ENCODE measurements around the gene RBMS3. TPM values are rescaled to one million over a fixed set of nuclear protein-coding genes. Genes with fewer than 3 reads are reported as not detected.

RBMS3 gene
- total and polyA plus RNA-seq, 2 of the 8 experiments (the other 6 are each of a cell fraction or from before 2014, with no cell fraction given), result 3.7 to 6.9 TPM

GRCh38 chr3:29912600-29913288, 631.9 kb downstream of the RBMS3 start:
- Histone ChIP-seq H3K23me2 (ENCODE audit: low read depth, low read length) (no peaks in the 10 kb centered on the region), H2BK12ac (ENCODE audit: low read depth, low read length) (no peak overlapping the region), H4K8ac (ENCODE audit: extremely low read depth, insufficient read depth, low read length) (no peak overlapping the region), H2AK5ac (ENCODE audit: low read depth, low read length) (no peak overlapping the region), H3K79me1 (ENCODE audit: low read depth, low read length) (no peaks in the 10 kb centered on the region), H2BK5ac (ENCODE audit: low read depth, low read length) (no peak overlapping the region), H2BK120ac (replicated peaks; ENCODE audit: low read depth, low read length) (no peak overlapping the region), H2BK15ac (ENCODE audit: low read length) (no peak overlapping the region), H3K4me3 (ENCODE audit: extremely low read depth in 1 of 4, insufficient read depth in 2 of 4, low read depth in 3 of 4, low read length in 4 of 4) (no peak overlapping the region), H3K27ac (ENCODE audit: low read depth, low read length) (no peak overlapping the region), H3K79me2 (ENCODE audit: control insufficient read depth in 1 of 2, insufficient read depth in 2 of 2, low read length in 2 of 2) (no peaks in the 10 kb centered on the region), H4K5ac (ENCODE audit: insufficient read length, low read depth, low read length) (no peak overlapping the region), H3K27me3 (replicated peaks in 1 of 4; ENCODE audit: control insufficient read depth in 3 of 4, extremely low read depth in 1 of 4, insufficient read depth in 3 of 4, low read length in 3 of 4) (no peaks in the 10 kb centered on the region), H3K4me1 (replicated peaks in 1 of 4; ENCODE audit: control insufficient read depth in 3 of 4, insufficient read depth in 4 of 4, low read length in 3 of 4) (no peaks in the 10 kb centered on the region), H3K56ac (replicated peaks; ENCODE audit: insufficient read length, low read depth, low read length) (no peak overlapping the region), H2BK20ac (ENCODE audit: low read length) (no peak overlapping the region), H3K18ac (ENCODE audit: extremely low read depth, low read length) (no peak overlapping the region), H3K23ac (ENCODE audit: insufficient read length) (no peak overlapping the region), H3K14ac (ENCODE audit: insufficient read length) (no peak overlapping the region), H3K9me3 (ENCODE audit: insufficient read depth in 2 of 2, low read depth in 1 of 2, low read length in 1 of 2) (no peaks in the 10 kb centered on the region), H2AFZ (ENCODE audit: low read length) (no peak overlapping the region), H3K4me2 (ENCODE audit: insufficient read depth in 1 of 2, low read depth in 2 of 2, low read length in 2 of 2) (no peak overlapping the region), H3K36me3 (ENCODE audit: control insufficient read depth in 2 of 4, insufficient read depth in 4 of 4, low read length in 3 of 4) (no peaks in the 10 kb centered on the region), H3K4ac (replicated peaks; ENCODE audit: insufficient read length, low read depth, low read length) (no peak overlapping the region), H3K9ac (replicated peaks in 1 of 4; ENCODE audit: extremely low read depth in 1 of 4, low read depth in 3 of 4, low read length in 3 of 4) (no peak overlapping the region), H4K91ac (replicated peaks; ENCODE audit: insufficient read length, low read length) (no peak overlapping the region), H4K20me1 (replicated peaks in 1 of 2; ENCODE audit: control insufficient read depth in 1 of 2, insufficient read depth in 2 of 2, low read length in 2 of 2) (no peaks in the 10 kb centered on the region)
- ChIA-PET POLR2A (ENCODE audit: partially characterized antibody) (no interaction called here), CTCF (ENCODE audit: partially characterized antibody) (no interaction called here)
- DNase-seq (ENCODE audit: low read depth in 1 of 2, low spot score in 2 of 2) (no peak), FAIRE-seq (no peak)
- WGBS, 2 experiments (ENCODE audit: extremely low coverage in 1 of 2, insufficient coverage in 1 of 2, insufficient read length in 1 of 2, insufficient replicate concordance in 2 of 2, low coverage in 1 of 2, low lambda C conversion rate in 2 of 2, missing lambda C conversion rate in 1 of 2), result 93% methylated on average over 2 of the region's 2 CpGs; no CpG with 5 or more reads in 1 of the 2 experiments
- TF ChIP-seq EZH2 (IDR thresholded peaks at IDR 0.05; ENCODE audit: low read depth, low read length, severe bottlenecking) (no peak), SIX5 (IDR thresholded peaks at IDR 0.05; ENCODE audit: low read depth, low read length) (no peak), SAP30 (IDR thresholded peaks at IDR 0.05; ENCODE audit: insufficient read depth, insufficient replicate concordance, low read length) (no peak), SP4 (IDR thresholded peaks at IDR 0.05; ENCODE audit: low read length) (no peak), MAFK (IDR thresholded peaks at IDR 0.05; ENCODE audit: low read depth, low read length) (no peak), SUZ12 (IDR thresholded peaks at IDR 0.05; ENCODE audit: low read length) (no peak), FOSL1 (IDR thresholded peaks at IDR 0.05; ENCODE audit: insufficient read depth, low read depth, low read length) (no peak), ATF2 (IDR thresholded peaks at IDR 0.05; ENCODE audit: low read length) (no peak), RXRA (IDR thresholded peaks at IDR 0.05; ENCODE audit: insufficient read depth, low read depth, low read length) (no peak), TEAD4 (IDR thresholded peaks at IDR 0.05; ENCODE audit: low read depth, low read length) (no peak), SP2 (IDR thresholded peaks at IDR 0.05; ENCODE audit: low read length) (no peak), SIRT6 (IDR thresholded peaks at IDR 0.05; ENCODE audit: low read length) (no peak), SRF (IDR thresholded peaks at IDR 0.05; ENCODE audit: low read depth, low read length) (no peak)
